GM12875 (cell line): ENCODE data around the gene COPZ2.
"Not testable (repeated sequence)": the region's sequence is repeated elsewhere in the genome, so short reads cannot be mapped to it uniquely, and the experiment has no call there.

ENCODE experiments used
- H3K4me3 ChIP-seq: one replicate; pipeline ENCODE4 v1.5.1; 2011; ENCODE audit warnings: low read depth, low read length, control low read depth
- CTCF ChIP-seq: IDR thresholded peaks from 2 replicates; pipeline ENCODE4 v1.5.1; 2011; ENCODE audit warnings: low read depth, mild to moderate bottlenecking, control low read depth, inconsistent platforms, low read length, moderate library complexity, borderline replicate concordance; ENCODE audit not compliant: insufficient read depth

Gene COPZ2

GRCh38 chr17:48044851-48045250 lies 7.3 kb upstream of the COPZ2 start:
- TF ChIP-seq CTCF: no peak
- no peak overlapping the region for H3K4me3 ChIP-seq

- no peak overlapping the region for H3K4me3 ChIP-seq
- TF ChIP-seq CTCF: no peak
Measured at GRCh38 chr17:48043176-48043575, 5.6 kb upstream of the COPZ2 start.

GRCh38 chr17:48038687-48039086 lies 1.1 kb upstream of the COPZ2 start:
- TF ChIP-seq CTCF: no peak
- no peak overlapping the region for H3K4me3 ChIP-seq

- TF ChIP-seq CTCF: no peak
- H3K4me3 ChIP-seq: no peak overlapping the region
Measured at GRCh38 chr17:48037838-48038323, 284 bp upstream of the COPZ2 start.

GRCh38 chr17:48036693-48037035 lies 933 bp downstream of the COPZ2 start:
- H3K4me3 ChIP-seq: peak overlapping the region; percentile 58
- no peak for TF ChIP-seq CTCF

GRCh38 chr17:48034734-48035133 lies 2.9 kb downstream of the COPZ2 start:
- not testable (repeated sequence) for H3K4me3 ChIP-seq

GRCh38 chr17:48031966-48032365 lies 5.6 kb downstream of the COPZ2 start:
- no peak for TF ChIP-seq CTCF

GRCh38 chr17:48030531-48030930 lies 7.1 kb downstream of the COPZ2 start:
- TF ChIP-seq CTCF: no peak
- no peak overlapping the region for H3K4me3 ChIP-seq

More at GRCh38 chr17:48031966-48032365, 5.6 kb downstream of the COPZ2 start:
- H3K4me3 ChIP-seq: no peak overlapping the region
